Nucleus accumbens (tissue), 56 donors: ENCODE measurements around the gene GOLGA8R.
"Not testable (repeated sequence)": the region's sequence is repeated elsewhere in the genome, so short reads cannot be mapped to it uniquely, and the experiment has no call there.

Source experiments
- DNase-seq, 56 donors: peaks; one replicate each; lab custom pipeline; 2025; lab: John Stamatoyannopoulos, UW

GOLGA8R gene, protein sequence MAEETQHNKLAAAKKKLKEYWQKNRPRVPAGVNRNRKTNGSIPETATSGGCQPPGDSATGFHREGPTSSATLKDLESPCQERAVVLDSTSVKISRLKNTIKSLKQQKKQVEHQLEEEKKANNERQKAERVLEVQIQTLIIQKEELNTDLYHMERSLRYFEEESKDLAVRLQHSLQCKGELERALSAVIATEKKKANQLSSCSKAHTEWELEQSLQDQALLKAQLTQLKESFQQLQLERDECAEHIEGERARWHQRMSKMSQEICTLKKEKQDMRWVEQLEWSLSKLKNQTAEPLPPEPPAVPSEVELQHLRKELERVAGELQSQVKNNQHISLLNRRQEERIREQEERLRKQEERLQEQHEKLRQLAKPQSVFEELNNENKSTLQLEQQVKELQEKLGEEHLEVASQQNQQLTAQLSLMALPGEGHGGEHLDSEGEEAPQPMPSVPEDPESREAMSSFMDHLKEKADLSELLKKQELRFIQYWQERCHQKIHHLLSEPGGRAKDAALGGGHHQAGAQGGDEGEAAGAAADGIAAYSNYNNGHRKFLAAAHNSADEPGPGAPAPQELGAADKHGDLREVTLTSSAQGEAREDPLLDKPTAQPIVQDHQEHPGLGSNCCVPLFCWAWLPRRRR

DNA sequence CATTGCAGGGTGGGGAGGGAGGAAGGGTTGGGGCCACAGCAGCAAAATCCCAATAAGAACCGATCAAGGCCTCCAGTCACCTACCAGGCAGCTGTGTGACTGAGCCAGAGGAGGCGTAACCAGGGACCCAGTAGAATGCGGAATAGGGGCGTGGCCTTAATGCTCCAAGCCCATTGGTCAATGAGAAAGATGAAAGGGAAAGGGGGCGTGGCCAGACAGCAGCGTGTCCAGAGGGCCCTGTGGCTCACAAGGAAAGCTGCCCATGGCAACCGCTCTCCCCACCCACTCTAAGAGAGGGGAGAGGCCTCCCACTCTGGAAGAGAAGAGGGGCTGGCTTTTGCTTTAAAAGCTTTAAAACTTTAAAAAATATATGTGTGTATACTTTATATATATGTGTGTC lies at the start of gene GOLGA8R:
Gene GOLGA8R, minus strand, starts transcription at position 101 of the 400 bp plus-strand sequence. Its CDS starts 98 bp downstream, at position 3.
- DNase-seq, result not testable (repeated sequence)

GRCh38 chr15:30463849-30464248 lies 49.8 kb upstream of the GOLGA8R start:
- not testable (repeated sequence) for DNase-seq

GRCh38 chr15:30462176-30462575 lies 48.1 kb upstream of the GOLGA8R start:
- not testable (repeated sequence) for DNase-seq

DNA sequence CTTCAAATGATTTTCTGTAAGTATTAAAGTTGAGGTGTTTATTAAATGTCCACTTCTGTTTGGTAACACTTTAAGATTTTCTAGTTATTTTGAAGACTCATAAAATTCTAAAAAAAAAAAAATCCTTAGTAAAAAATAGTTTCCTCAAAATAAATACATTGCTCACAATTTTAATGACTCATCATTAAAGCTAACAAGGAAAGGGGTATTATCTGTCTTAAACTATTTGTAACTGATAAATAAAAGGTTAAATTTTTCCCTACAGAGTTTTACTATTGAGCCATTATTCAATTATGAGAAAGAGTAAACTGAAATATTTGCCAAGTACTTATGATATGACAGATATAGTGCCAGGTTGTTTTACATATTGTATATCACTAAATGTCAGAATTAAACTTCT lies 38.6 kb upstream of the GOLGA8R start:
- DNase-seq, result not testable (repeated sequence)

DNA sequence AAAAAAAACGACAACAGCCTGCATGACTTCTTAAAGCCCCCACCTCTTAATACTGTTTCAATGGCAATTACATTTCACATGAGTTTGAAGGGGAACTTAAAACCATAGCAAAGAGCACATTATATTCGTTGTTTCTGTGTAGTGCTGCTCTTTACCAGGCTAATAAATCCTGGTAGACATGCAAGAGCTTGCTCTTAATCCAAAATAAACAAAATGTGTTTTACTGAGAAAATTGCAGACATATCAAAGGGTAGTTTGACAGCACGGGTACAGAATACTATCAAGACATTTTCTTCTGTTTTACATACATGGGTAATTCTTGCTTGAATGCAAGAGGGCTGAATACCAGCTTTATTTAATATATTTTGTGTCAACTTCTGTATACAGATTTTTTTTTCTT lies 24.3 kb upstream of the GOLGA8R start:
- DNase-seq, result not testable (repeated sequence)

DNA sequence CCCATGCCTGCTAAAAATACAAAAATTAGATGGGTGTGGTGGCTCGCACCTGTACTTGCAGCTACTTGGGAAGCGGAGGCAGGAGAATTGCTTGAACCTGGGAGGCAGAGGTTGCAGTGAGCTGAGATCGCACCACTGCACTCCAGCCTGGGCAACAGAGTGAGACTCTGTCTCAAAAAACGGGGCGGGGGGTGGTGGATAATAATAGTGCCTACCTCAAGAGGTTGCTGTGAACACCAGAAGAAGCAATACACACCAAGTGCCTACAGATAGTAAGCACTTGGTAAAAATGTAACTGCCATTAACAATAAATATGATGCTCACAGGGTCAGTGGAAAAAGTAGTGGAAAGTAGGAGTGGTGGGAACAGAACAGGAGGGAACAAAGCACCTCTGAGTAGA lies 21.8 kb upstream of the GOLGA8R start:
- not testable (repeated sequence) for DNase-seq

DNA sequence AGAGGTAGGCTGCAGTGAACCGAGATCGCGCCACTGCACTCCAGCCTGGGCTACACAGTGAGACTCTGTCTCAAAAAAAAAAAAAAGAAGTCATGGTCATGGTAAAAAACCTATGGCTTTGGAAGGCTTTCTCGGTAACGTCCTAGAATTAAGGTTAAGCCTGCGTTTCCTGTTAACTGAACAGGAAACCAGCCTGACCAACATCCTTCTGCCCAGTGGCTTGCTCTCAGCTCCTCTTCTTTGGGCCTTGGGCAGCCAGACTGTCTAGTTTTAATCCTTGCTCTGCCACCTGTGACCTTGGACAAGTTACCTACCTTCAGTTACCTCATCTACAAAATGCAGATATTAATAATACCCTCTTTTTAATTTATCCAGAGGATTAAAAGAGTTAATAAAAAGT lies 6.7 kb upstream of the GOLGA8R start:
- DNase-seq, result not testable (repeated sequence)

DNA sequence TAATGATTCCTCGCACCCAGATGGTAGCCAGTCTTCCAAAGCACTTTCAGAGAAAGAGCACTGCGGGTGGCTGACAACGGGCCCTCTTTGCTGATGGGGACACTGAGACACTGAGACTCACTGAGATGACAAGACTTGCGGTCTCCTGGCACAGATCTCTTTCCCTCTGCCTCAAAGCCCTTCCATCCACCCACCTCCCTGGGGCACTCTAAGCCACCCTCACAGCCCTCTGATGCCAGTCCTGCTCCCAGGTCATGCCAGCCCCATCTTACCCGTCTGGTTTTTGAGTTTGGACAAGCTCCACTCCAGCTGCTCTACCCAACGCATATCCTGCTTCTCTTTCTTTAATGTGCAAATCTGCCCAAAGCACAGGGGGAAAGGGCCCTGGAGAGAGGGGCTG lies 6.4 kb downstream of the GOLGA8R start:
- not testable (repeated sequence) for DNase-seq

- DNase-seq, result not testable (repeated sequence)
Measured at GRCh38 chr15:30398988-30399387, 15.1 kb downstream of the GOLGA8R start.

DNA sequence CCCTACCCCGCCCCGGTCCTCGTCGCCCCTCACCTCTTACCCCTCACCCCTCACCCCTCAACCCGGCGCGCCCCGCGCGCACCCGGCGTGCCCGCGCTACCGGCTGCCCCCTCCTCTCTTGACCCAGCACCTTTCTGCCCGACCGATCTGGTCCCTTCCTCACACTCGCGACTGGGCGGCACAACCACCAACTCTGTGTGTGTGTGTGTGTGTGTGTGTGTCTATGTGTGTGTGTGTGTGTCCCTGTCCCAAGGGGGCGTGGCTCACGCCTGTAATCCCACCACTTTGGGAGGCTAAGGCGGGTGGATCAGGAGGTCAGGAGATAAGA lies 20.4 kb downstream of the GOLGA8R start:
- not testable (repeated sequence) for DNase-seq

GRCh38 chr15:30392766-30393663 lies 21.0 kb downstream of the GOLGA8R start, which contains the start of gene CHRFAM7A:
Gene CHRFAM7A, minus strand, starts transcription at chr15:30393540. Its CDS starts 10,189 bp downstream, at chr15:30383351.
- not testable (repeated sequence) for DNase-seq

- not testable (repeated sequence) for DNase-seq
Measured at GRCh38 chr15:30386318-30386887, 27.7 kb downstream of the GOLGA8R start.

DNA sequence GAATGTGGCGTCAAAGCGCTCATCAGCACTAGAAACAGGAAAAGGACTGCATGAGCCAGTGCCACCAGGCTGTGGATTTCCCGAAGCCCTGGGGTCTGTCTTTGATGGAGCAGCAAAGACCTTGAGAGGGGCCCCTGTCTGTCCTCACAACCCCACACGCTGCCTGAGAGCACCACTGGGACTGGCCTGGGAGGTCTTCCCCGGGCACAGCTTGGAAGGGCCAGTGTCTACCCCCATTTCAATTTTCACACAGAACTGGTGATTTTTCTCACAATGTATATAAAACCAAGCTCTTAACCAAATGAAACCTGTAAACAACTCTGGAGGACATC lies 37.0 kb downstream of the GOLGA8R start:
- not testable (repeated sequence) for DNase-seq

GRCh38 chr15:30376375-30377081 lies 37.5 kb downstream of the GOLGA8R start:
- DNase-seq, result not testable (repeated sequence)

GRCh38 chr15:30375872-30376271 lies 38.2 kb downstream of the GOLGA8R start:
- not testable (repeated sequence) for DNase-seq

DNA sequence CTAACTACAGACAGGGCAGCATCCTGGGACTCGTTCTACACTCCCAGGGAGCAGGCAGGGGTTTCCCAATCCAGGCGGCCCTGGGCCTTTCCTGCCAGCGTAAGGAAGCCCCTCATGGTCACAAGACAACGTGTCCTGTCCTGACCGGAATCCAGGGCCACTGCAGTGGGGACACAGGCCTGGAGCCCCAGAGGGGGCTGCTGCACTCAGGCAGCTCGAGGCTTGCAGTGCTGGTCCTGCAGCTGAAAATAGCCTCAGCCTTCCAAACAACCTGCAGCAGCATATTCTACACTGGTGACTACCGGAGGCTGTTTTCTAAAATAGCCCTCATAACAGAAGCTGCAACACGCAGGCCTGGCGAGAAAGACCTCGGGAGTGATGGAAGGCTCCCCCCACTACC lies 39.2 kb downstream of the GOLGA8R start:
- not testable (repeated sequence) for DNase-seq

- DNase-seq, result not testable (repeated sequence)
Measured at GRCh38 chr15:30368271-30368670, 45.8 kb downstream of the GOLGA8R start.

DNA sequence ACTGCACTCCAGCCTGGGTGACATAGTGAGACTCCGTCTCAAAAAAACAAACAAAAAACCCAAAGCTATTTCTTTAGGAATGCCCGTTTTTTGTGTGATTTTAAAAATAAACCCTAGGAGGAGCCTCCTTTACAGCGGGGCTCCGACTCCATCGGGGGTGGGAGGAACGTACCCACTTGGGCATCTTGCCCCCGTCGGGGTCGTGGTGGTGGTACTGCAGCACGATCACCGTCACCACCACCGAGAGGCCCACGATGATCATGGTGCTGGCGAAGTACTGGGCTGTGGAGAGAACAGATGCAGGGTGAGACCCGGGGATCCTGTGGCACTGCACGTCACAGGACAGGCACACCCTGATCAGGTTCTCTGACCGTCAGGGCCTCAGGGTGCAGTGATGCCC lies 46.8 kb downstream of the GOLGA8R start:
- DNase-seq, result not testable (repeated sequence)

DNA sequence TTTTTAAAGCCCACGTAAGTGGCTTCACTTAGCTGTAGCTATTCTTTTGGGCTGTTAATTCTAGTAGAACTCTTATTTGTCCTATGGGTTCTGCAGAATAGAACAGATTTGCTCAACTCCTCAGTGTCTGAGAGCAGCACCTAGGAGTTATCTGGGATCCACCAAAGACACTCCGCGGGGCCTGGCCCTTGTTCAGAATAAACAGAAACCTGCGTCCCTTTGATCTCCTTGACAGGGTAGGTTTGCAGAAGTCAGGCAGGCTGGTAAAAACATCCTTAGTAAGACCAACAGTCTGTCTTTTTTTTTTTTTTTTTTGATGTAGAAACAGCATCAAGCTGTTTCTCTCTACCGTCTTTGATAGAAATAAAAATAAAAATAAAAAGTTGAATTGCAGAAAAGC lies 52.7 kb downstream of the GOLGA8R start:
- not testable (repeated sequence) for DNase-seq

DNA sequence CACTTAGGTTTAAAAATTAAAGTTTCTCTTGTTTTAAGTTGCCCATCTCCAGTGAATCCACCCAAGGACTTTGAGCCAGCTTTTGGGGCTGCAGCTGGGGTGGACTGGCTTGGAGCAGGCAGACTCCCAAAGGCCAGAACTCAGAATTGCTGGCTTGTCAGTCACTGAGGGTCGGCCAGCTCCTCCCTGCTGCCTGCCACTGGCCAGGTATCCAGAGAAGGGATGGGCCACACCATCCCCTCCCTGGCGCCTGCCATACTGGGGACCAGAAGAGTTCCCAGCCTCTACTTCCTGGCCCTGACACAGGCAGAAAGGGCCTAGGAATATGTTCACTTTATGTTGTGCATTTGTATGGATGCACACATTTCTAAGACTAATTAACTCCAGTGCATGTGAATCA lies 53.1 kb downstream of the GOLGA8R start:
- not testable (repeated sequence) for DNase-seq
